Mucosa of gallbladder (tissue), 1 donor: ENCODE data around the gene CHML. TPM values are rescaled to one million over a fixed set of nuclear protein-coding genes. Genes with fewer than 3 reads are reported as not detected.

ENCODE experiments used
- DNase-seq: peaks from one replicate; pipeline ENCODE4 v3.0.0-alpha.2; 2020; ENCODE audit warnings: low spot score
- total RNA-seq: library from RNA; stranded (reverse); gene quantifications from one replicate; pipeline ENCODE4 v1.2.1, GENCODE V29; 2021
- donor health status: DM: no; HTN: no; CAD: no.

Gene CHML
- total RNA-seq, 1 donor from 2014 or later, result 10.8 TPM

- DNase-seq, result no peak
Measured at GRCh38 chr1:241617426-241617825, 22.7 kb downstream of the CHML start.

GRCh38 chr1:241615043-241615974 lies 24.9 kb downstream of the CHML start:
- DNase-seq, result peak; percentile 68

GRCh38 chr1:241614572-241614971 lies 25.6 kb downstream of the CHML start:
- DNase-seq, result no peak

- no peak for DNase-seq
Measured at GRCh38 chr1:241614144-241614543, 26.0 kb downstream of the CHML start.

GRCh38 chr1:241612533-241613477 lies 27.4 kb downstream of the CHML start:
- DNase-seq, result peak; percentile 27

GRCh38 chr1:241611736-241612135 lies 28.4 kb downstream of the CHML start:
- no peak for DNase-seq

GRCh38 chr1:241611063-241611462 lies 29.1 kb downstream of the CHML start:
- DNase-seq, result peak; percentile 29

GRCh38 chr1:241610056-241610815 lies 29.9 kb downstream of the CHML start:
- peak; percentile 51 for DNase-seq

- DNase-seq, result no peak
Measured at GRCh38 chr1:241608379-241609033, 31.7 kb downstream of the CHML start.

GRCh38 chr1:241607497-241607896 lies 32.7 kb downstream of the CHML start:
- DNase-seq, result no peak

- no peak for DNase-seq
Measured at GRCh38 chr1:241606544-241606943, 33.6 kb downstream of the CHML start.

- DNase-seq, result no peak
Measured at GRCh38 chr1:241605146-241605805, 34.9 kb downstream of the CHML start.

GRCh38 chr1:241603731-241604245 lies 36.4 kb downstream of the CHML start:
- DNase-seq, result no peak

GRCh38 chr1:241600496-241600901 lies 39.7 kb downstream of the CHML start:
- no peak for DNase-seq

GRCh38 chr1:241598249-241598648 lies 41.9 kb downstream of the CHML start:
- DNase-seq, result no peak

GRCh38 chr1:241596633-241597032 lies 43.5 kb downstream of the CHML start:
- no peak for DNase-seq

GRCh38 chr1:241593186-241593585 lies 47.0 kb downstream of the CHML start:
- no peak for DNase-seq

- DNase-seq, result no peak
Measured at GRCh38 chr1:241592273-241592958, 47.8 kb downstream of the CHML start.

GRCh38 chr1:241591736-241592135 lies 48.4 kb downstream of the CHML start:
- no peak for DNase-seq

GRCh38 chr1:241591317-241591716 lies 48.9 kb downstream of the CHML start:
- DNase-seq, result no peak
